GM21526 (cell line): Measurements from ENCODE around the gene SMIM20.
"Not testable (repeated sequence)": the region's sequence is repeated elsewhere in the genome, so short reads cannot be mapped to it uniquely, and the experiment has no call there.

Experiments used
- ATAC-seq: cut with Tn5 transposase; IDR thresholded peaks from one replicate; pipeline ENCODE4 v1.9.1; 2021; ENCODE audit warnings: moderate library complexity; ENCODE audit not compliant: unreplicated experiment, low FRiP score

The SMIM20 gene

DNA sequence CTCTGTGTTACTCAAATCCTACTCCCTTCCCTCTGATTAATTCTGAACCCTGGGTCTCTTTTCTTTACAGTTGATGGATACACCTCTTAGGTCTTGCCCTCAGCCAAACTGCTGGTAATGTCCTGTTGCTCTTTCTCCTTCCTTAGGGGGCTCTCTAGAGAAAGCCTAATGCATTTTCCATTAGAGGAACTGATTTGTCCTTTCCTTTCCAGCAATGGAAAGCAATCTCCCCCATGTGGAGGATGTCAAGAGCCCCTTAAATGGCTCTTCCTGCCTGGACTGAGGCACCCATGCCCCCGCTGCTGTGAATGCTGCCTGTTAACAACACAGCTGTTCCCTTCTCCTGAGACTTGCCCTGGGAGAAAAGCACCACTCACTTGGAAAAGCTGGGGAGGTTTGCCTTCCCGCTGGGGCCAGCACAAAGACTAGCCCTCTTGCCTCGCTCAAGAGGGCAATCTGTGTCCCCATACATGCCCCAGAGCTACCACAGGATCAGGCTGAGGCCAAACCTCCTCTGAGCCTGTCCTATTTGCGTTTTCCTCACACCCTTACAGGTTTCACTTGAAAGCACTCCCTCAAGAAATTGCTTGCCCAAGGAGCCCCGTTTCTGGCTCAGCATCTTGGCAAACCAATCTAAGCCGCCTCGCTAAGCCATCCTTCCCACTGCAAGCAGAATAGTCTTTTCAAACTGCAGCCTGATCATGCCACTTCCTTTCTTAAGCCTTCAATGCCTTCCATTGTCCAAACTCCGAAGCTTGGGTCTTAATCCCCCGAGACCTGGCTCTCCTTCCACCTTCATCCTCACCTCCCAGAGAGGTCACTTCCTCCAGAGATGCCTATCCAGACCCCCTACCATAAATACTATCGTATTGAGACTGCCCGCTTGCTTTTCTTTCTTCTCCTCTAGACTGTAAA is 23.2 kb upstream of the SMIM20 start:
- ATAC-seq = no peak

DNA sequence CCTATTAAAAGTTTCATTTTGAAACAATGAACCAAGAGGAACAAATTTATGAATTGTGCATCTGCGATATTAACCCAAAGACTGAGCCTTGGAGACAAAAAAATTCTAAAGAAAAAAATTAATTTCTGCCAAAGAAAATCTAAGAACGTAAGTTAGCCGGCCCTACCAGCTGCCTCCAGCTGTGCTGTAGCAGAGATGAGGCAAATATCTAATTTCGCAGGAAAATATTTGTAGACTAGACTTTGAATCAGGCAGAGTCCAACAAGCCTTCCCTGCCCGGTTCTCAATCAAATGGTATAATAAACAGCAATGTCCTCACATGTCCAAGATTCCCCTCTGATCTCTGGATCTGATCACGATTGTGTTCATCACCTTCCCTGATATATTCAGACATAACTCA is 21.2 kb upstream of the SMIM20 start:
- no peak for ATAC-seq

DNA sequence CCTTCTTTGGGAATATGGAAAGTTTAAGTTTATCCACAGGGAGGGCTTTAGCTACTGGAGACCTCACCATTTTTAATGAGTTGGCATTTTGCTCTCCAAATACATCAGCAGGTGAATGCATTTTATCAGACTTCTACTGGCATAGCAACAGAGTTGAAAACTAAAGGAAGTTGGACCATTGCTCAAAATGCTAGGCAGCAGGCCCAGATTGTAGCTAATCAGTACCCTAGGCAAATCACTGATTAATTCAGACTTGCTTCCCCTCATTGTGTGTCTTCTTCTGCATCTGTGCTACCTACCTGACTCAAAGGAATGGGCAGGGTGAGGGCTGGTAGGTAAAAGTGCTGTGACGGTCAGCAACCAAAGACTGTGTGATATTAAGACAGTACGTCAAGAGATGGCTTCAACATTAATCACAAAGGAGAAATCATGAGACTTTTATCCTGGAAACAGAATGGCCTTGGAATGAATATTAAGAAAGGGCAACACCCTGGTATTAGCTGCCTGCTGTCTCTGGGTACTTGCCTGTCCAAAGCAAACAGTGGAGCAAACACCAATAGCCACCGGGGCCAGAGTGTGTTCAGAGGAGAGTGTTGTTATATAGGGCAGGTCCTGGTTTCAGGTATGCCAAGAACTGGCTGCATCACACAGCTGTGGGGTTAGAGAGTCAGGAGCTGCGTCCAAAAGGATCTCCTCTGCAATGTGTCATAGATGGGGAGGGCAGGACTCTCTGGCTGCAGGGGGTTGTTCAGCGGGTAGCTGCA is 17.1 kb upstream of the SMIM20 start:
- ATAC-seq = no peak

DNA sequence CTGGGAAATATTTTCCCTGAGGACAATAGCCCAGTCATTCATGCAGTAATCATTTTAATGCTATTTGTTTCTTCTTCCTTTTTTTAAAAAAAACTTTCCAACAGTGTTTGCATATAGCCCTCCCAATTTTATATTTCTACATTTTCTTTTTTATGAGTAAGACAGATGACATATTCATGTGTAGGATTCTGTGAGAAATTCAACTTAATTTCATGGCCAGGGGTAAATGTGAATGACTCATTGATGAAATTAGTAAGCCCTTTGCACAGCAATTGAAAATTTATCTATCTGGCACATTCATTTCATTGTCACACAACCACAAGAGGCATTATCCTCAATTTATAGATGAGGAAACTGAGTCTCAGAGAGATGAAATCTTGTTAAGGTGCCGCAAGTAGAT is 13.7 kb upstream of the SMIM20 start:
- ATAC-seq = no peak

DNA sequence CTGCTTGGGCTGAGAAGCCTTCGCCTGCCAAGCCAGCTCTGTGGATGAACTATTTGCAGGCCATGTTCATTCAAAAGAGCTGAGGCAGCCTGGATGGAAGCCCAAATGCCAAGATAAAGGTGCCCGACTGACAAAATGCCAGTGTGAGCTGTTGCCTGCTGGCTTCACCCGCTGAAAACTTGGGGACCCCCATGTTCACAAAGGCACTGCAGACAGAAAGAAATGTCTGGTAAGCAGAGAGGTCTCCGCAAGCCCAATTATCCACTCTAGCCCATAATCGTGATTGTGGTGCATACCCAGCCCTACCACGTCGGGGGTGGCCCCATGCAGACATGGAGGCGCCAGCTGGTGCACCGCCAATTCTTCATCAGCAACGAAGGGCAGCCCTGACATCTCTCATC is 13.0 kb upstream of the SMIM20 start:
- ATAC-seq = no peak

DNA sequence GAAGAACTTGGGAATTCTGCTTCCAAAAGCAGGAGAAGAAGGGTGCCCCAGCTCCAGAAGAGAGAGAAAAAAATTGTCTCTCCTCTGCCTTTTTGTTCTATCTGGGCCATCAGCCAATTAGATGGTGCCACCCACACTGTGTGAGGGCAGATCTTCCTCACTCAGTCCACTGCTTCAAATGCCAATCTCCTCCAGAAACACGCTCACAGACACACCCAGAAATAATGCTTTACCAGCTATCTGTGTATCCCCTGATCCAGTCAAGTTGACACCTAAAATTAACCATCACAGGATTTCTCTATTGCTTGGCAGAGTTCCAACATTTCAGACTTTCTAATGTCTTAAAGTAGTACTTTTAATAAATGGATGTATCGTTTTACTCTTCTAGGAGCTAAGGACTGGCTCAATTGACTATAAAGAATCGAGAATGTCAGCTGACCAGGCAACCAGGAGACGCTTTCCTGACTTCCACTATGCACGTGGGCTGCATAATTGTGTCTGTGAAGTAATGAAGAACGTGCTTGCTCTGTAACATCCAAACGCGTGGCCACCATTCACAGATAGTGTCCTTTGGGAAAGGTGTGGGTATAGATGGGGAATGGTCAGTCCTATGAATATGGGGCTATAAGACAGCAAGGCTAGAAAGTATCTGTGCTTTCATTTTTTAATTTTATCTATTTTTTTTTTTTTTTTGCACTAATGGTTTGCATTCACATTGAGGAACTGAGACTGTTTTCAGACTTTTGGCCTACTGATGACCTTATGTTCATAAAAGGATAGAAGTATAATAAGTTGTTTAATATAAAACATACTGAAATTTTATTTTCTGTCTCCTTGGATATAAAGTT is 9.9 kb upstream of the SMIM20 start:
- ATAC-seq = no peak

DNA sequence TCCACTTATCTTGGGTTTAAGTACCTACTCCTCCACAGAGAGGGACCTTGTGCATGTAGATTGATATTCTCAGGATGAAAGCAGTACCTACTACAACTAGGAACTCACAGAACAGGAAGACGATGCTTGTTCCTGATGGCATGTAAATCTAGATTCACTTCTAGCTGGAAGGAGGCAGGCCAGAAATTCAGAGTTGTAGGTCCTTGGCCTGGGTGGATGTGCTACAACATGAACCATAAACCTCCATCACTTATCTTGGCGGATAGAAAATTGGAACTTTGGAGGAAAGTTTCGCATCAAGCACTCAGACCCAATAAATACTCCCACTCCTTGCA is 9.3 kb upstream of the SMIM20 start:
- ATAC-seq = no peak

DNA sequence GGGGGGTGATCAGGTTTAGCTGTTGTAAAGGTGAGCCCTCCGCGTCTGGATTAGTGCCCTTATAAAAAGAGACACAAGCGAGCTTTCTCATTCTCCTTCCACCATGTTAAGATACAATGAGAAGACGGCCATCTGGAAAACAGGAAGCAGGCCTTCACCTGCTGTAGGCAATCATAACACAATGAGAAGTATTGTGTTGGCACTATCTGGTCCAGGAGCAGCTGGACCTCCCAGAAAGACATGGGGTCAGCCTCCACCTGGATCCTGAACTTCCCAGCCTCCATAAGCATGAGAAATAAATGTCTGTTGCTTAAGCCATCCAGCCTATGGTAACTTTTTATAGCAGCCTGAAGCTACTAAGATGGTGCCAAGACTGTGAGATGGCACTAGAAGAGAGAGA is 8.6 kb upstream of the SMIM20 start:
- no peak for ATAC-seq

DNA sequence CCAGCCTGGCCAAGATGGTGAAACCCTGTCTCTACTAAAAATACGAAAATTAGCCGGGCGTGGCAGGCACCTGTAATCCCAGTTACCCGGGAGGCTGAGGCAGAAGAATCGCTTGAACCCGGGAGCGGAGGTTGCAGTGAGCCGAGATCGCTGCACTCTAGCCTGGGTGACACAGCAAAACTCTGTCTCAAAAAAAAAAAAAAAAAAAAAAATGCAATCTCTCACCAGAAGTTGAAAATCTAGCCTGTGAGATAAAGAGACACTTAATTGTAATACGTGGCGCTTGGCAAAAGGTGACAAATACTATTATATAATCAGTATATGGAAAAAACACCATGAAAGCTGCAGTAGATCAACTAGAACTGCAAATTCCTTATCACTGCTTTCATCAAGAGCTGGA is 7.9 kb upstream of the SMIM20 start:
- not testable (repeated sequence) for ATAC-seq

DNA sequence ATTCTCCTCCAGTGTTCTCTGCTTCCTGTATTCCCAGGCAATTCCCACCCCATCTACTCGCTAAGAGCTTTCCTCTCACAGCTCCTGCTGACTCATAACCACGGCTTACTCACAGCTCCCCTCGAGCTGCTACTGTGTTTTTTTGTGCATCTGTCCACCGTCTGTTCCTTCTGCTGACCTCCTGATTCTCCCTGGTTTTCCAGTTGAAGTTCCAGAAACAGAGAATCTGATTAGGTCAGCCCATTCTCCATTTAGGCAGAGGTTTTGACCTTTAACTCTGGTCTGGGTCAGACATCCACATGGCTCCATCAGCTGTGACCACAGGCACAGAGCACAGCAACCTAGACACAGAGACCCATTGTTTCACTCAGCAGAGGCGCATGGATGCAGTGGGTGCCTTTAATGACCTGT is 5.5 kb upstream of the SMIM20 start:
- no peak for ATAC-seq

DNA sequence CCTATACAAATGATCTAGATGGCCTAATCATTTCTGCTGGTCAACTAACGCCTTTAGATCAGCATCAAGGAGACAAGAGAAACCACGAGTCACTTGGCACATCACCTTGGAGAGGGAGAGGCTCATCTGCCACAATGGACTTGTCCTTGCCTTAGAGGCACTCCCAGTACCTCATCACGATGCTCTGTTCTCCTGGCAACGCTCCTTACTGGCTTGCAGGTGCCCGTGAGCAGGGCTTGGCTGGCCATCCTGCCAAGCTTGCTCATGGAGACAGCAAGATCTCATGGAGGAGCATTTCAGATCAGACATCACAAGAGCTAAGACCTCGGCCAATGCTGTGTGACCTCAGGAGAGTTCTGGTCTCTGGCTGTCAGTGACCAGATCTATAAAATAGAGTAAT is 2.7 kb upstream of the SMIM20 start:
- no peak for ATAC-seq

DNA sequence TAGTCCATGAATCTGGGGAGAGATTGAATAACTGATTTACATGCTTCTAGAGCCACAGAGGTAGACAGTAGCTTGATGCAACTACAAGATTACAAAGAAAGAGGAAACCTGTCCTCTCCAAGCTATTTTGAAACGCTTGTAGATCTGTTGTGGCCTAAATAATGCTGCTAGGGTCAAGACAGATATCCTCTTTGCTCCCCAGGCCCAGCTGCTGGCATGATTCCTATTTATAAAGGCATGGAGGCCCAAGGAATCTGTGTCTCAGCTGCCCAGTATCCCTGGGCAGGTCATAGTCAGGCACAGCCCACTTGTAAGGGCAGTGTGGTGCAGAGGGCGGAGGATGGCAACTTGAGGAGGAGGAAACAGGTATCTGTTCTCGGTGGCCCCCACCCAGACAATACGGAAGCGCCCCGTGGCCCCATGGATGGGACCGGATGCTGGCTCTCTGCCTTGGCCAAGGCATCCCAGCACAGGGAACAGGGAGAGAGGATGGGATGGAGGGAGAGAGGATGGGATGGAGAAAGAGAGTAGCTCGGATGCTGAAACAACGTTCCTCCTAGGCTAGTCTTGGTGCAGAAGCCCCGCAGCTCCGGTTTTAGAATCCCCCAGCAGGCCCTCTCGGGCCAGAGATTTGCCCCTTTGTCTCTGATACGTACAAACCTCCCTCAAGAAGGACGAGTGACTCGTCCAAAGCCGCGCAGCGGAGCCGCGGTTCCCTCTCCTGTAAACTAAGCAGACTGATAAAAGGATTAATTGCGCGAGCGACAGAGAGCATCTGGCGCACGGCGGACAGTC is 767 bp upstream of the SMIM20 start:
- peak; percentile 31 for ATAC-seq

DNA sequence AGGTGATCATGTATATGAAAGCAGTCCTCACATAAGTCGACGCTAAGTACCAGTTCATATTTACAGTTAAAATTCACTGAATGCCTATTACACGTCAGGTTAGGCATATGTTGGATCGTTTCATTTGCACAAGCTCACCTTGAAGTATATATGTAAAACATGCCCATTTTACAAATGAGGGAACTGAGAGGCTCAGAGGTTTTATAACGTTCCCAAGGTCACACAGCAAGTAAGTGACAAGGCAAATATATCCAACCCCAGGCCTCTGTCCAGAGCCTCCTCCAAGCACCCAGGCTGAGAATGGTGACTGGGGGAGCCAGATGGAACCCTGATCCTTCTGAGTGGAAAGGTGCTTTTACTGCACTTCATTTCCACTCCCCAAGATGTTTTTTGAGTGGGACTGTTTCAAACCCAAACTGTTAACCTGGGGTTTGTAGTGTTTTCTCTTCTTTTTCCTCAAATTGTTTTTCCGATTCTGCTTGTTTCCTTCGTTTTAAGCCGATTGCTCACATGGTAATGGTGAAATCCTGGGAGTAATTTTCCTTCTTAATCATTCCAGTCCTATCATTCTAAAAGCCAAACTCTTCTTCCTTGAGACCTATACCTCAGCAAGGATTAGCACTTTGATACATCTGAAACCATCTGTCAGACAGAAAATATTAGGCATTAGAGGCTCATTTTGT is 791 bp downstream of the SMIM20 start:
- peak; percentile 8 for ATAC-seq

DNA sequence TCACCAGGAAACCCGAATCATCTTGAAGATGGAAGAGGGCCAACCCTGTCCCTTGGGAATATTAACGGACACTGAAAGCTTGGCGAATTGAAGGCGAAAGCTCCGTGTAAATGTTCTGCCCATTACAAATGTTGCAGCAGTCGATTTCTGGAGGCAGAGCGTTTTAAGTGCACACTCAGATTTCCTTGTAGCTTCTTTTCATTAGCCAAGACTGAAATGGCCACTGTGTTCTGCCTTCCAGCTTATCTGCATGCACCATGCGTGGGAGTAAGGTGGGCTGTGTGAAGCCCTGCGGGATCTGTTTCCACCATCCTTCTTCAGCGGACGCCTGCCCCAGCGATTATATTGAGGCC is 1.3 kb downstream of the SMIM20 start:
- ATAC-seq = no peak

DNA sequence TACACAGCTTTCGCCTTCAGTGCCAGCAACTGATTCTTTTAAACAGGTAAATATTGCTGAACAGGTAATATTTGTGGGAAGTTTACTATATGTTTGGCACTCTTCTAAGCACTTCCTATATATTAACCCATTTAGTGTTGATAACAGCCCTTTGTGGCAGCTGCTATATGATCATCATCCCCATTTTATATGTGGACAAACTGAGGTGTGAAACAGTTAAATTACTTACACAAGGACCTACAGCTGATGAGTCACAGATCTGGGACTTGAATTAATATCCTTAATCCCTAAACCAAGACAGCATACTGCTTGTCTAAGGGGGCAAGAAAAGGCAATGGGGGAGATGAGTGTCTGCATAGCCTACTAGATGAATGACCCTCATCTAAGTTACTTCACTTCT is 2.9 kb downstream of the SMIM20 start:
- ATAC-seq = no peak

DNA sequence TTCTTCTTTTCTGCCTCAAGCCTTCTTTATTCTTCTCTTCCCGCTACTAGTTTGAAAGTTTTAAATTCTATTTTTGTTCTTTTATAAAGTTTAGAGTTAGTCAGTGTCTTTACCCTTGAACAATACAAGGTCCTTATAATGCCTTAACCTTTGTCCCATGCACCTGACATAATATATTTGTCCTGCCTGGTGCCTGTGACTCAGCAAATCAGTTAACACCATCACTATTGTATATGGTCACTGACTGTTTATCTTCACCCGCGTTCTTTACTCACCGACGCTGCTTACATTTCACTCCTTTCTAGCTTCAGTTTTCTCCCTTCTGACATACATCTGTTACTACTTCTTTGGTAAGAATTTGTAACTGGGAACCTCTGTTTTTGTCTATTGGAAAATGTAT is 5.7 kb downstream of the SMIM20 start:
- ATAC-seq = no peak

DNA sequence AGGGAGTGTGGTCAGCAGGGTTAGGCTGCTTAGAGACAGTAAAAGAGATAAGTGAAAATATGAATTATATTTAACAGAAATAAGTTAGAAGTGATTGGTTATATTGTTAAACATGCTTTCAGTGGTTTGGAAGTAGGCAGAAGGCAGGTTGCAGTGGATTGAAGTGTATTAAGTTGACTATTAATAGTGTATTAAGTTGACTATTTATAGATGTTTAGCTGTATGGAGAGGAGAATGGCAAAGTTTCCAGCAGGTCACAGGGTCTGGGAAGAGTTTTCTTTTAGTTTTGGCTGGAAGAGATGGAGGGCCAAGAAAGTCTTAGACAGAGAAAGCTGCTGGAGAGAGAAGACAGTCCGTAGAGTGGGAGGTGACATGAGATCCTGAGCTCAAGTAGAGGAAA is 7.9 kb downstream of the SMIM20 start:
- ATAC-seq = no peak

DNA sequence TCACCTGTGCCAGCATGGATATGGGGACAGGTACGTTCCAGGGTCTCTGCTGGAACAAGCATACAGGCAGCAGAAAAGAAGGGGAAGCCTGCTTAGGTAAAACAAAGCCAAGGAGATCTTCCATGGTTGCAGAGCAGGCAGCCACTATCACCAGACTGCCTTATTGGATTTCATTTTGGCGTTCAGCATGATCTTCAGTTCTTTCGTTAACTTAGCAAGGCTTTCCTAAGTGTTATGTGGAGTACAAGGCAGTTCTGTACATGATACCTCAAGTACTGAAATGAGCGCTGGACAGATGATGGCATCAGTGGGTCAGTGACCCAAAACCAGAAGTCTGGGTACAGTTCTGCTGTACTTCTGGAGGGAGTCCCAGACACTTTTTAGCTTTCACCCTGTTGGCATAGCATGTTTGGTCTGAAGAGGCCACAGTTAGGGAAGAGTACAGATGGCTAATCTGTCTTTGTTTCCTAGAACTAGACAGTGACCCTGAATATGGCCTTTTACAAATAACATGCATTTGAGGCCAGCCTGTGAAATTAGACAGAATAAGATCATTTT is 8.9 kb downstream of the SMIM20 start:
- no peak for ATAC-seq

DNA sequence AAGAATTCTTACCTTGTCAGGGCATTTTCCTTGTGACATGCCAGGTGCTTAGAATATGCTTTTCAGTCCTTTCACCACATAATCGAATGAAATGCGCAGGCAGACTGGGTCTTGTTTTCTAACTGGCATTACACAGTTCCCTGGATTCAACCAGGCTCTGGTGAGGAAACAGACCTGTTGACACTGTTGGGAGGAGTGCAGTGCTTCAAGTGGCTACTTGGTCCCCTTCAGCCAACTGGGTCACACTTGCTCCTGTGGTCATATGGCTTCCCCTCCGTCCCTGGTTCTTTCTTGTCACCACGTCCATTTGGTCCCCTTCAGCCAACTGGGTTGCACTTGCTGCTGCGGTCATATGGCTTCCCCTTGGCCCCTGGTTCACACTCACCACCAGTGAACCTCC is 9.7 kb downstream of the SMIM20 start:
- no peak for ATAC-seq
